ENCODE data around the gene COL4A2. TPM values are rescaled to one million over a fixed set of nuclear protein-coding genes. Genes with fewer than 3 reads are reported as not detected.

The COL4A2 gene
- polyA plus RNA-seq, 1 donor: 406 TPM

GRCh38 chr13:110270507-110270906 is 36.6 kb upstream of the COL4A2 start:
- no peak for DNase-seq

GRCh38 chr13:110271313-110271712 is 35.8 kb upstream of the COL4A2 start:
- no peak for DNase-seq

- no peak for DNase-seq
Observed at GRCh38 chr13:110272227-110272626, 34.9 kb upstream of the COL4A2 start.

- no peak for DNase-seq
Observed at GRCh38 chr13:110272651-110273050, 34.4 kb upstream of the COL4A2 start.

GRCh38 chr13:110273254-110273653 is 33.8 kb upstream of the COL4A2 start:
- DNase-seq: no peak

GRCh38 chr13:110274687-110275086 is 32.4 kb upstream of the COL4A2 start:
- no peak for DNase-seq

- DNase-seq: no peak
Observed at GRCh38 chr13:110275931-110276552, 31.0 kb upstream of the COL4A2 start.

- no peak for DNase-seq
Observed at GRCh38 chr13:110276553-110276950, 30.5 kb upstream of the COL4A2 start.

GRCh38 chr13:110277357-110277975 is 29.6 kb upstream of the COL4A2 start:
- no peak for DNase-seq

GRCh38 chr13:110278859-110279258 is 28.2 kb upstream of the COL4A2 start:
- no peak for DNase-seq

GRCh38 chr13:110279684-110280083 is 27.4 kb upstream of the COL4A2 start:
- no peak for DNase-seq

- DNase-seq: no peak
Observed at GRCh38 chr13:110280231-110280813, 26.8 kb upstream of the COL4A2 start.

- no peak for DNase-seq
Observed at GRCh38 chr13:110280985-110281688, 25.9 kb upstream of the COL4A2 start.

- no peak for DNase-seq
Observed at GRCh38 chr13:110281736-110282135, 25.3 kb upstream of the COL4A2 start.

- DNase-seq: no peak
Observed at GRCh38 chr13:110282316-110282841, 24.7 kb upstream of the COL4A2 start.

GRCh38 chr13:110283736-110284517 is 23.2 kb upstream of the COL4A2 start:
- DNase-seq: no peak

- DNase-seq: no peak
Observed at GRCh38 chr13:110284779-110285484, 22.2 kb upstream of the COL4A2 start.

GRCh38 chr13:110285991-110286832 is 20.9 kb upstream of the COL4A2 start:
- DNase-seq: no peak

GRCh38 chr13:110286833-110287819 is 20.0 kb upstream of the COL4A2 start:
- DNase-seq: no peak
